Measurements from ENCODE around the gene PLCL2. TPM values are rescaled to one million over a fixed set of nuclear protein-coding genes. Genes with fewer than 3 reads are reported as not detected.

The PLCL2 gene
- total RNA-seq, 4 donors from 2014 or later: 0.95 to 4.8 (median 2.2) TPM

DNA sequence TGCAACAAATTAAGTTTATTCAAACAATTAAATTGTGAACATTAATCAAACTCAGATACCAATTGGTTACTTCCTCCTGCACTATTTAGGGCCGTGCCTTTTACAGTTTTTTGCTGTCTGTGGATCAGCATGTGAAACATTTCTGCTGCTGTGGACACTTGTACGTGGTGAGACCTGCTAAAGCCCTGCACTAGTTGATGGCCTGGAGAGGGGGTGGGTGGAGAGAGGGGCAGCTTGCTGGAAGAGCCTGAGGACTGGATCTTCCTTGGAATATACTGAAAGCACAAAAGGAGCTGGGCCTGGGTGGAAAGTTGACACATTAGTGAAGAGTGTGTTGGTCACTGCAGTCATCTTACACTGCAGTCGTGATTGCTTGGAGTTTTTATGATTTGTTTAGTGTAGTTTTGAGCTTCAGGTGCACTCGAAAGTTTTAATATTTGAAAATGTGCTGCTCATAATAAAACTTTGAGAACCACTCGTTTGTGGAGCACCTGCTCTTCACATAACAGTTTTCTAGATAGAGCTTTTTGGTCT, 11.4 kb downstream of the PLCL2 start:
- Histone ChIP-seq H3K9me3 (no peaks in the 10 kb centered on the region), H3K4me1 (no peaks in the 10 kb centered on the region), H3K27ac (no peak overlapping the region), H3K27me3 (no peaks in the 10 kb centered on the region), H3K4me3 (no peak overlapping the region), H3K36me3 (no peaks in the 10 kb centered on the region)
- DNase-seq: no peak
- WGBS, 2 donors: 63 to 72% methylated on average over 5 of the region's 5 CpGs
- intact Hi-C loops (cut with DNase I): no loop called here
- TF ChIP-seq POLR2A (IDR thresholded peaks at IDR 0.05): no peak
- TF ChIP-seq, protein P1, sequence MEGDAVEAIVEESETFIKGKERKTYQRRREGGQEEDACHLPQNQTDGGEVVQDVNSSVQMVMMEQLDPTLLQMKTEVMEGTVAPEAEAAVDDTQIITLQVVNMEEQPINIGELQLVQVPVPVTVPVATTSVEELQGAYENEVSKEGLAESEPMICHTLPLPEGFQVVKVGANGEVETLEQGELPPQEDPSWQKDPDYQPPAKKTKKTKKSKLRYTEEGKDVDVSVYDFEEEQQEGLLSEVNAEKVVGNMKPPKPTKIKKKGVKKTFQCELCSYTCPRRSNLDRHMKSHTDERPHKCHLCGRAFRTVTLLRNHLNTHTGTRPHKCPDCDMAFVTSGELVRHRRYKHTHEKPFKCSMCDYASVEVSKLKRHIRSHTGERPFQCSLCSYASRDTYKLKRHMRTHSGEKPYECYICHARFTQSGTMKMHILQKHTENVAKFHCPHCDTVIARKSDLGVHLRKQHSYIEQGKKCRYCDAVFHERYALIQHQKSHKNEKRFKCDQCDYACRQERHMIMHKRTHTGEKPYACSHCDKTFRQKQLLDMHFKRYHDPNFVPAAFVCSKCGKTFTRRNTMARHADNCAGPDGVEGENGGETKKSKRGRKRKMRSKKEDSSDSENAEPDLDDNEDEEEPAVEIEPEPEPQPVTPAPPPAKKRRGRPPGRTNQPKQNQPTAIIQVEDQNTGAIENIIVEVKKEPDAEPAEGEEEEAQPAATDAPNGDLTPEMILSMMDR (IDR thresholded peaks at IDR 0.05): no peak

DNA sequence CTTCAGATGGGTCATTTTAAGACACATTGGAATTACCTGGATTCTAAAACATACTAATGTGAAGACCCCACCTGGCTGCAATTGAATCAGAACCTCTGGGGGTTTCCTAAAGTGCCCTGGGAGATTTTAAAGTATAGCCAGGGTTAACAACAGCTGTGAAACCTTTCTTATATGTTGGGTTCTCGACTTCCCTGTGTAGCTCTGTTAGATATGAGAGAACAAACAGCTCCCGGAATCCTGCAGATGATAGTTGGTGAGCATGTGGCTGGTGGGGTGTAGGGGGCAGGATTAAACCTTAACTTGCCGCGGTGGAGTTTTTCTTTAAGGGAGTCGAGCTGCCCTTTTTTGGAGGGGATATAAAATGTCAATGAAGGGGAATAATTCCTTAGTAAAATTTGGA, 12.1 kb downstream of the PLCL2 start:
- no peaks in the 10 kb centered on the region for H3K36me3 ChIP-seq
- H3K27me3 ChIP-seq: no peaks in the 10 kb centered on the region
- no peaks in the 10 kb centered on the region for H3K4me1 ChIP-seq
- no peak for TF ChIP-seq POLR2A (IDR thresholded peaks at IDR 0.05)
- TF ChIP-seq, protein P1 (IDR thresholded peaks at IDR 0.05): no peak
- DNase-seq: no peak
- 79 to 88% methylated on average over 5 of the region's 5 CpGs for WGBS, 2 donors
- no peaks in the 10 kb centered on the region for H3K9me3 ChIP-seq
- no peak overlapping the region for H3K27ac ChIP-seq
- intact Hi-C loops (cut with DNase I): no loop called here
- H3K4me3 ChIP-seq: no peak overlapping the region

DNA sequence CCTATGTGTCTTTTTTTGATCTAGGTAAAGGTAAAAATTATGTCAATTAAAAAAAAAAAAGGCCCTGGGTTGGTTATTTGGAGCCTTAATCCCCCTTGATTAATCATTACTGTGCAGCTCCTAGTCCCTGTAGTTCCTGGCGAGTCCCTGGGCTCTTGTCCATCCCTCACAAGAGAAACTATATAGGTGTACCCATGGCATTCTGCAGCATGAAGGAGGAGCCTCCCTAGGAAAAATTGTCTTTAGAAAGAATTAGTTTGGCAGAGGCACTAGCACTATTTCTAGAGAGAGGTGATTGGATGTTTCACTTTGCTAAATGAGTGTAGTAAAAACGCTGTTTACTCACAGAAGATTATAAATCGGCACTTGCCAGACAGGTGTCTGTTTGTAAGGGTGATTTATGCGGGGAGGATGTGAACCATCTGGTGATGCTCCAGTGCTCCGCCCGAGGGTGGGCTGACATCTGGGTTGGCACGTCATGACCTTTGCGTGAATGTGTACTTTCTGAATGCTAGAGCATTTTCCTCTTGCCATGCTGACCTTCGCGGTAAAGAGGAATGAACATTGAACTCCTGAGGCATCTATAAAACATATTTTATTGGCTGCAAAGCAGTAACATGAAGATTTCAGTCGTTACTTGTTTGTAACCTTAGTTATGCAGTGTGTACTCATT, 12.6 kb downstream of the PLCL2 start:
- intact Hi-C loops (cut with DNase I): no loop called here
- Histone ChIP-seq H3K36me3 (no peaks in the 10 kb centered on the region), H3K4me3 (no peak overlapping the region), H3K27ac (no peak overlapping the region), H3K9me3 (no peaks in the 10 kb centered on the region), H3K27me3 (no peaks in the 10 kb centered on the region), H3K4me1 (no peaks in the 10 kb centered on the region)
- no peak for DNase-seq
- WGBS, 2 donors: 63 to 65% methylated on average over 11 of the region's 11 CpGs
- TF ChIP-seq, protein P1 (IDR thresholded peaks at IDR 0.05): no peak
- TF ChIP-seq POLR2A (IDR thresholded peaks at IDR 0.05): no peak

DNA sequence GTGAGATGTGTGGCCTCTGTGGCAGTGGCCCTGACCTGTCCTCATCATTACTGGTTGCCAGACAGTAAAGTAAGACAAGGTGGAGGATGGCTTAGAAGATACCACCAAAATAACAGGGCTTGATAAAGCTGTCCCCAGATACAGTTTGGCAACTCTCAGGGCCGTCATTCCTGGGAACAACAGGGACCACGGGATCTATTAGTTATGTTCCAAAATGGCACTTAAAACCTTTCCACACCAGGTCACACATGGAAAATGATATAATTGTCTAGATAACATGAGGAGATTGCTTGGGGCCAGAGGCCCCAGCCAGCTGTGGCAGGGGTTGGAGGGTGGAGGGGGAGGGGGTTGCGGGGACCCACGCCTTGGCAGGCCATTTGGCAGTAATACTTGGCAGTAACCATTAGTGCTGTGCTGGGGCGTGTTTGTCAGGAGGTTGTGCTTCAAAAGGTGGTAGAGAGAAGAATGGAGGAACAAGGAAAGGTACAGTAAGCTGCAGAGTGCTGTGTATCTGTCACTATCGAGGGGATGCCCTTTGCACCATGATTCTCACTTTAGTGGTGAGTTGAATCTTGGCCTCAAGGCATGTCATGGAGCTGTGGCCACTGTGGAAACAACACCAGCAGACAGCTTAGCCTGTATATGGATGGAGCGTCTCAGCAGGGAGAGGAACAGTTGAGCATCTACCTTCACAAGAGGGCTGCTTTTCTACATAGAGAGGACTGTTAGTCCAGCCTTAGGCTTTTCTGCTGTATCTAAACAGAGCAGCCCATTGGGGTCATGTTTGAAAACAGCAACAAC, 14.0 kb downstream of the PLCL2 start:
- Histone ChIP-seq H3K4me1 (no peaks in the 10 kb centered on the region), H3K27ac (no peak overlapping the region), H3K36me3 (no peaks in the 10 kb centered on the region), H3K27me3 (no peaks in the 10 kb centered on the region), H3K9me3 (no peaks in the 10 kb centered on the region), H3K4me3 (no peak overlapping the region)
- no peak for TF ChIP-seq POLR2A (IDR thresholded peaks at IDR 0.05)
- TF ChIP-seq, protein P1 (IDR thresholded peaks at IDR 0.05): no peak
- 50 to 78% methylated on average over 4 to 6 of the region's 7 CpGs for WGBS, 2 donors
- intact Hi-C loops (cut with DNase I): no loop called here
- no peak for DNase-seq

DNA sequence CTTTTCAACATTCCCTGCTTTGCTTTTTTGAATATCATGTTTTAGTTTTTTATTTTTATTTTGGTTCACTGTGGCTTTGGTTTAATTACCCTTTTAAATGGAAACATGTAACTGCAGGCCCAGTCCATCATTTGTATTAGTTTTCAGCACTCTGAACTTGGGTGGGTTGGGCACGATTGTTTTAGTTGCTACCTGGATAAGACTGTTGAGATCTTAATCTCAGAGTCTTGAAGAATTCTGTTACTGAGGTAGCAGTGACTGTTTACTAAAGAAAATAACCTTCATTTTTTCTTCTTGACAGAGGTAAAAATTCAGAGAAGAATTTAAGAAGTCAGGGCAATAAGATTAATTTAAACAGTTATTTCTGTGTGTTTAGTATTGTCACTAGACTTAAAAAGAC, 15.2 kb downstream of the PLCL2 start:
- intact Hi-C loops (cut with DNase I): no loop called here

More for the DNA sequence above, 15.2 kb downstream of the PLCL2 start:
- DNase-seq: no peak
- H3K27me3 ChIP-seq: no peaks in the 10 kb centered on the region
- no peaks in the 10 kb centered on the region for H3K4me1 ChIP-seq
- TF ChIP-seq, protein P1 (IDR thresholded peaks at IDR 0.05): no peak
- no peak for TF ChIP-seq POLR2A (IDR thresholded peaks at IDR 0.05)
- WGBS, 2 donors: 50 to 53% methylated on average over 1 of the region's 1 CpG
- no peaks in the 10 kb centered on the region for H3K36me3 ChIP-seq
- no peak overlapping the region for H3K4me3 ChIP-seq
- no peak overlapping the region for H3K27ac ChIP-seq
- no peaks in the 10 kb centered on the region for H3K9me3 ChIP-seq
